ENCODE measurements around the gene CDC73. TPM values are rescaled to one million over a fixed set of nuclear protein-coding genes. Genes with fewer than 3 reads are reported as not detected.

The CDC73 gene
- total and polyA plus RNA-seq, 4 donors: 5.8 to 20.6 (median 12.6) TPM

- TF ChIP-seq HNF4G (IDR thresholded peaks at IDR 0.05) (no peak), HNF4A (conservative IDR thresholded peaks at IDR 0.05) (no peak), GABPA (IDR thresholded peaks at IDR 0.05 in 1 of 2, conservative IDR thresholded peaks at IDR 0.05 in 1 of 2) (no peak), MAX (IDR thresholded peaks at IDR 0.05) (no peak), TAF1 (conservative IDR thresholded peaks at IDR 0.05) (no peak), JUND (IDR thresholded peaks at IDR 0.05) (no peak)
- TF ChIP-seq, protein P1, sequence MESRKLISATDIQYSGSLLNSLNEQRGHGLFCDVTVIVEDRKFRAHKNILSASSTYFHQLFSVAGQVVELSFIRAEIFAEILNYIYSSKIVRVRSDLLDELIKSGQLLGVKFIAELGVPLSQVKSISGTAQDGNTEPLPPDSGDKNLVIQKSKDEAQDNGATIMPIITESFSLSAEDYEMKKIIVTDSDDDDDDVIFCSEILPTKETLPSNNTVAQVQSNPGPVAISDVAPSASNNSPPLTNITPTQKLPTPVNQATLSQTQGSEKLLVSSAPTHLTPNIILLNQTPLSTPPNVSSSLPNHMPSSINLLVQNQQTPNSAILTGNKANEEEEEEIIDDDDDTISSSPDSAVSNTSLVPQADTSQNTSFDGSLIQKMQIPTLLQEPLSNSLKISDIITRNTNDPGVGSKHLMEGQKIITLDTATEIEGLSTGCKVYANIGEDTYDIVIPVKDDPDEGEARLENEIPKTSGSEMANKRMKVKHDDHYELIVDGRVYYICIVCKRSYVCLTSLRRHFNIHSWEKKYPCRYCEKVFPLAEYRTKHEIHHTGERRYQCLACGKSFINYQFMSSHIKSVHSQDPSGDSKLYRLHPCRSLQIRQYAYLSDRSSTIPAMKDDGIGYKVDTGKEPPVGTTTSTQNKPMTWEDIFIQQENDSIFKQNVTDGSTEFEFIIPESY (IDR thresholded peaks at IDR 0.05): no peak
- TF ChIP-seq, protein P2, sequence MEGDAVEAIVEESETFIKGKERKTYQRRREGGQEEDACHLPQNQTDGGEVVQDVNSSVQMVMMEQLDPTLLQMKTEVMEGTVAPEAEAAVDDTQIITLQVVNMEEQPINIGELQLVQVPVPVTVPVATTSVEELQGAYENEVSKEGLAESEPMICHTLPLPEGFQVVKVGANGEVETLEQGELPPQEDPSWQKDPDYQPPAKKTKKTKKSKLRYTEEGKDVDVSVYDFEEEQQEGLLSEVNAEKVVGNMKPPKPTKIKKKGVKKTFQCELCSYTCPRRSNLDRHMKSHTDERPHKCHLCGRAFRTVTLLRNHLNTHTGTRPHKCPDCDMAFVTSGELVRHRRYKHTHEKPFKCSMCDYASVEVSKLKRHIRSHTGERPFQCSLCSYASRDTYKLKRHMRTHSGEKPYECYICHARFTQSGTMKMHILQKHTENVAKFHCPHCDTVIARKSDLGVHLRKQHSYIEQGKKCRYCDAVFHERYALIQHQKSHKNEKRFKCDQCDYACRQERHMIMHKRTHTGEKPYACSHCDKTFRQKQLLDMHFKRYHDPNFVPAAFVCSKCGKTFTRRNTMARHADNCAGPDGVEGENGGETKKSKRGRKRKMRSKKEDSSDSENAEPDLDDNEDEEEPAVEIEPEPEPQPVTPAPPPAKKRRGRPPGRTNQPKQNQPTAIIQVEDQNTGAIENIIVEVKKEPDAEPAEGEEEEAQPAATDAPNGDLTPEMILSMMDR (IDR thresholded peaks at IDR 0.05; ENCODE audit: low read depth, low read length, missing input control): no peak
- no peak overlapping the region for H3K9ac ChIP-seq (ENCODE audit: low read depth in 1 of 2, low read length in 2 of 2)
- no peak for DNase-seq (ENCODE audit: low spot score)
- H3K27ac ChIP-seq (ENCODE audit: low read depth in 1 of 2, low read length in 2 of 2): no peak overlapping the region
- WGBS: 95% methylated on average over 11 of the region's 11 CpGs
- no peaks in the 10 kb centered on the region for H3K27me3 ChIP-seq (ENCODE audit: control insufficient read depth in 4 of 4, insufficient read depth in 4 of 4, low read length in 3 of 4)
- H3K36me3 ChIP-seq (ENCODE audit: control insufficient read depth in 4 of 4, insufficient read depth in 3 of 4, low read depth in 1 of 4, low read length in 3 of 4): peaks cover 7 to 32% (median 22%) of the 10 kb centered on the region in 4 donors
- no peaks in the 10 kb centered on the region for H3K4me1 ChIP-seq (ENCODE audit: control insufficient read depth in 4 of 4, insufficient read depth in 4 of 4, low read length in 3 of 4)
- H3K9me3 ChIP-seq (ENCODE audit: control insufficient read depth in 4 of 4, low read length in 3 of 4): no peaks in the 10 kb centered on the region
- H3K4me3 ChIP-seq (ENCODE audit: low read depth in 1 of 3, low read length in 3 of 3): no peak overlapping the region
Measured at GRCh38 chr1:193094112-193094511, 27.7 kb upstream of the CDC73 start.

DNA sequence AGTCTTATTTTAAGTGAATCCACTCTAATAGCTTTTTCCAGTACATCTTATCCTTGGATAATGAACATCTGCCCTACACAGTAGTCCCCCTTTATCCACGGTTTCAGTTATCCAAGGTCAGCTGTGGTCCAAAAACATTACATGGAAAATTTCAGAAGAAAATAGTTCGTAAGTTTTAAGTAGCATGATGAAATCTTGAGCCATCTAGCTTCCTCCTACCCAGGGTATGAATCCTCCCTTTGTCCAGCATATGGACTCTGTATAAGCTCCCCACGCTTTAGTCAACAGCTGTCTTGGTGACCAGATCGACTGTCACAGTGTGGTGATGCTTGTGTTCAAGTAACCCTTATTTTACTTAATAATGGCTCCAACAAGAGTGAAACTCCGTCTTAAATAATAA is 19.2 kb upstream of the CDC73 start:
- WGBS: 94% methylated on average over 5 of the region's 5 CpGs
- no peak overlapping the region for H3K4me3 ChIP-seq (ENCODE audit: low read depth in 1 of 3, low read length in 3 of 3)
- no peaks in the 10 kb centered on the region for H3K27me3 ChIP-seq (ENCODE audit: control insufficient read depth in 4 of 4, insufficient read depth in 4 of 4, low read length in 3 of 4)
- peaks cover 0 to 19% (median 9%) of the 10 kb centered on the region in 4 donors for H3K4me1 ChIP-seq (ENCODE audit: control insufficient read depth in 4 of 4, insufficient read depth in 4 of 4, low read length in 3 of 4)
- no peaks in the 10 kb centered on the region for H3K9me3 ChIP-seq (ENCODE audit: control insufficient read depth in 4 of 4, low read length in 3 of 4)
- peaks cover 9 to 24% (median 17%) of the 10 kb centered on the region in 4 donors for H3K36me3 ChIP-seq (ENCODE audit: control insufficient read depth in 4 of 4, insufficient read depth in 3 of 4, low read depth in 1 of 4, low read length in 3 of 4)
- no peak overlapping the region for H3K27ac ChIP-seq (ENCODE audit: low read depth in 1 of 2, low read length in 2 of 2)
- DNase-seq (ENCODE audit: low spot score): no peak
- TF ChIP-seq HNF4G (IDR thresholded peaks at IDR 0.05): no peak
- TF ChIP-seq HNF4A (conservative IDR thresholded peaks at IDR 0.05): no peak
- no peak for TF ChIP-seq RAD21 (IDR thresholded peaks at IDR 0.05)
- TF ChIP-seq EGR1 (IDR thresholded peaks at IDR 0.05; ENCODE audit: low read depth in 2 of 2): no peak
- no peak for TF ChIP-seq TAF1 (conservative IDR thresholded peaks at IDR 0.05)
- no peak for TF ChIP-seq ATF3 (IDR thresholded peaks at IDR 0.05)
- no peak overlapping the region for H3K9ac ChIP-seq (ENCODE audit: low read depth in 1 of 2, low read length in 2 of 2)

DNA sequence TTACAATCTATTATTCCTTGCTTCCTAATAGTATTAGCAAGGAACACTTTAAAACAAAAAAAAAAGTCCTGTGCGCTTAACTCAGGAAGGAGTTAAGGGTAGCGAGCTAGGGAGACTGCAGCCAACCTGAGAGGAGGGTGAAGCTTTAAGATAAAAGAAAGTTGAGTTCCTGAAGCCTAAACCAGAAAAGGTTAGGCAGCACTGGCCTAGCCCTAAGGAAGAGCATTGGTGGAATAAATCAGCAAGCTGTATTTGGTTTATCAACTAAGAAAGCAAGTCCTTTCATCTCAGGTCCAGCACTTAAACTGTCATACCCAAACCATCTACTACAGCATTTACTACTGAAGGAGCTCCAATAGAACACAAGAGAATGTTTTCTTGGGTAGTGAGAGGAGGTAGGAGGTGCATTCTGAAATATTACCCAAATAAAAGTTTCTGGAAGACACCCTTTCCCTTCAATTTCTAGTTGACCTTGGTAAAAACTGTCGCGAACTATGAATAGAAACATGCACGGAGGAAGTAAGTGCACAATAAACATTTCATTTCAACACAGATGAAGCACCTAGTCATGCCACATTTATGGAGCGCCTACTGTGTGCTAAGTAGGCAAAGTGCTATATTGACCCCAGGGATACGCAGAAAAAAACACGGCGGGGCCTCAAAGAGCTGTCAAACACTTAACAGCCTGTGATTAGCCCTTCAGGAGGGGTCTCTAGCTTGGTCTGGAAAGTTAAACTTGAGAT is 17.9 kb upstream of the CDC73 start:
- no peaks in the 10 kb centered on the region for H3K27me3 ChIP-seq (ENCODE audit: control insufficient read depth in 4 of 4, insufficient read depth in 4 of 4, low read length in 3 of 4)
- 35% methylated on average over 9 of the region's 9 CpGs for WGBS
- no peaks in the 10 kb centered on the region for H3K9me3 ChIP-seq (ENCODE audit: control insufficient read depth in 4 of 4, low read length in 3 of 4)
- DNase-seq (ENCODE audit: low spot score): no peak
- H3K36me3 ChIP-seq (ENCODE audit: control insufficient read depth in 4 of 4, insufficient read depth in 3 of 4, low read depth in 1 of 4, low read length in 3 of 4): peaks cover 5 to 15% (median 13%) of the 10 kb centered on the region in 4 donors
- H3K27ac ChIP-seq (ENCODE audit: low read depth in 1 of 2, low read length in 2 of 2): peak overlapping the region; percentile 93 to 96
- peak overlapping the region; percentile 94 for H3K9ac ChIP-seq (ENCODE audit: low read depth in 1 of 2, low read length in 2 of 2)
- peak overlapping the region; percentile 87 to 91 (median 90) for H3K4me3 ChIP-seq (ENCODE audit: low read depth in 1 of 3, low read length in 3 of 3)
- peaks cover 0 to 19% (median 9%) of the 10 kb centered on the region in 4 donors for H3K4me1 ChIP-seq (ENCODE audit: control insufficient read depth in 4 of 4, insufficient read depth in 4 of 4, low read length in 3 of 4)
- TF ChIP-seq EGR1 (IDR thresholded peaks at IDR 0.05; ENCODE audit: low read depth in 2 of 2): no peak
- TF ChIP-seq RXRA (IDR thresholded peaks at IDR 0.05): no peak
- no peak for TF ChIP-seq YY1 (IDR thresholded peaks at IDR 0.05)
- TF ChIP-seq HNF4A (conservative IDR thresholded peaks at IDR 0.05): no peak
- TF ChIP-seq, protein P1 (IDR thresholded peaks at IDR 0.05): no peak
- no peak for TF ChIP-seq FOXA1 (IDR thresholded peaks at IDR 0.05)
- no peak for TF ChIP-seq REST (IDR thresholded peaks at IDR 0.05)
- no peak for TF ChIP-seq MAX (IDR thresholded peaks at IDR 0.05)
- TF ChIP-seq FOXA2 (IDR thresholded peaks at IDR 0.05): no peak
